Mammary epithelial cell (primary cell): ENCODE data around the gene ARPC2.

ENCODE experiments used
- EZH2 ChIP-seq: IDR thresholded peaks from 2 replicates; pipeline ENCODE4 v1.6.1; 2012; ENCODE audit warnings: low read length, inconsistent platforms, borderline replicate concordance
- TF ChIP-seq, protein P1 (sequence below), 2 donors: IDR thresholded peaks in 1 of 2; conservative IDR thresholded peaks in 1 of 2; 2 replicates each; pipeline ENCODE4 v1.5.1; 2011 to 2012; ENCODE audit warnings: inconsistent platforms in 2 of 2, low read length in 2 of 2, mild to moderate bottlenecking in 2 of 2, control low read depth in 1 of 2, low read depth in 1 of 2; ENCODE audit not compliant: insufficient read depth in 1 of 2; ENCODE audit errors: extremely low read depth in 1 of 2

DNA sequence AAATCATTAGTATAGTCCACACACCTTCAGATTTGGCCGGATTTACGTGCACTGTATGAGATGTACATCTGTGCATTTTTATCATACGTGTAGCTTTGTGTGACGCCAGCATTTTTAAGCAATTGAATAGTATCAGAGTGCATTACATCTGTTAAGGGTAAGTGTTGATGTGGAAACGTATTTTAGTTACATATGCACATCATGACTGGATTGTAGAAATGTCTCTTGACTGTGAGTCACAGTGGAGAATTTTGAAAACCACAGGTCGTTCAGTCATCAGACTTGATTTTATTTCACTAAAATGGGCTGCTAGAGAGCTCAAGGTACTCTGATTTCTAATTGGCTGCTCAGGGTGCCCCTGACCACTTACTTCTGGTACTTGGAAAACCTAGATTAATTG lies 38.5 kb downstream of the ARPC2 start:
- TF ChIP-seq, protein P1, sequence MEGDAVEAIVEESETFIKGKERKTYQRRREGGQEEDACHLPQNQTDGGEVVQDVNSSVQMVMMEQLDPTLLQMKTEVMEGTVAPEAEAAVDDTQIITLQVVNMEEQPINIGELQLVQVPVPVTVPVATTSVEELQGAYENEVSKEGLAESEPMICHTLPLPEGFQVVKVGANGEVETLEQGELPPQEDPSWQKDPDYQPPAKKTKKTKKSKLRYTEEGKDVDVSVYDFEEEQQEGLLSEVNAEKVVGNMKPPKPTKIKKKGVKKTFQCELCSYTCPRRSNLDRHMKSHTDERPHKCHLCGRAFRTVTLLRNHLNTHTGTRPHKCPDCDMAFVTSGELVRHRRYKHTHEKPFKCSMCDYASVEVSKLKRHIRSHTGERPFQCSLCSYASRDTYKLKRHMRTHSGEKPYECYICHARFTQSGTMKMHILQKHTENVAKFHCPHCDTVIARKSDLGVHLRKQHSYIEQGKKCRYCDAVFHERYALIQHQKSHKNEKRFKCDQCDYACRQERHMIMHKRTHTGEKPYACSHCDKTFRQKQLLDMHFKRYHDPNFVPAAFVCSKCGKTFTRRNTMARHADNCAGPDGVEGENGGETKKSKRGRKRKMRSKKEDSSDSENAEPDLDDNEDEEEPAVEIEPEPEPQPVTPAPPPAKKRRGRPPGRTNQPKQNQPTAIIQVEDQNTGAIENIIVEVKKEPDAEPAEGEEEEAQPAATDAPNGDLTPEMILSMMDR (conservative IDR thresholded peaks at IDR 0.05 in 1 of 2, IDR thresholded peaks at IDR 0.05 in 1 of 2; ENCODE audit: extremely low read depth in 1 of 2, insufficient read depth in 1 of 2, low read depth in 1 of 2, low read length in 2 of 2) = no peak
- TF ChIP-seq EZH2 = no peak
